ENCODE data around the gene TMEM52B.
A peak's percentile ranks its signal among the peaks of the same experiment; 100 is the strongest.

- TF ChIP-seq CTCF (IDR thresholded peaks at IDR 0.05) (no peak), POLR2A (IDR thresholded peaks at IDR 0.05) (peak in 1 of 4 donors; percentile 18)
Measured at GRCh38 chr12:10159280-10159679, 19.6 kb upstream of the TMEM52B start.

Data from upper lobe of left lung (tissue), 4 donors.